ENCODE data around the gene ATXN7L1.

The ATXN7L1 gene

GRCh38 chr7:105734233-105734632 is 142.2 kb downstream of the ATXN7L1 start:
- no peak for TF ChIP-seq CTCF (conservative IDR thresholded peaks at IDR 0.05; ENCODE audit: low read depth)
- no peak overlapping the region for H3K27ac ChIP-seq
- no peak for DNase-seq (ENCODE audit: low spot score)
- CTCF ChIA-PET, result interaction anchor here (0.7 kb wide), 1 partner anchor 477 kb away, joined by 4 read pairs; no protein-coding TSS in a partner anchor
- POLR2A ChIA-PET (ENCODE audit: low non-redundant PET), result no interaction called here

- H3K27ac ChIP-seq, result no peak overlapping the region
- CTCF ChIA-PET, result interaction anchor here (0.6 kb wide), 1 partner anchor 232 kb away, joined by 3 read pairs; the partner anchor contains the start of gene CDHR3
- DNase-seq (ENCODE audit: low spot score), result no peak
- POLR2A ChIA-PET (ENCODE audit: low non-redundant PET), result no interaction called here
- no peak for TF ChIP-seq CTCF (conservative IDR thresholded peaks at IDR 0.05; ENCODE audit: low read depth)
Observed at GRCh38 chr7:105731042-105731441, 145.4 kb downstream of the ATXN7L1 start.

DNA sequence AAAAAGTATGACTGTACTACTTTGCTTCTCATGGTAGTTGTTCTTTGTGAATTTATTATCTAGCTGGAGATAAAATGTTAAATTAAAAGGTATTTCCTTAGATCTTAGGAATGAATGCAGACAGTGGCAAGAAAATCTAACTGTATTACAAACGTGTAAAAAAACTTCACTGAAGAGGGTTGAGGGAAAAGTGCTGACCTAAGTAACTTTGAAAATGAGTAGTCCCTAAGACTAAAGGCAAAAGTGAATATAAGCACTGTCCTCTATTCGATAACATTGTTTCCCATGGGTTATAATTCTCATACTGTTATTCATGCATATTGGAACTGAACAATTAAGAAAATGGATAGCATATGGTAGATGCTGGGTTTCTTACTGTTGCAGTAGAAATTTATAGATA is 148.4 kb downstream of the ATXN7L1 start:
- ChIA-PET POLR2A (ENCODE audit: low non-redundant PET) (no interaction called here), CTCF (no interaction called here)

GRCh38 chr7:105724688-105725087 is 151.7 kb downstream of the ATXN7L1 start:
- no peak for TF ChIP-seq CTCF (conservative IDR thresholded peaks at IDR 0.05; ENCODE audit: low read depth)
- POLR2A ChIA-PET (ENCODE audit: low non-redundant PET), result no interaction called here
- CTCF ChIA-PET, result no interaction called here
- H3K27ac ChIP-seq, result no peak overlapping the region
- no peak for DNase-seq (ENCODE audit: low spot score)

More for the DNA sequence above, 148.4 kb downstream of the ATXN7L1 start:
- no peak for DNase-seq (ENCODE audit: low spot score)
- no peak for TF ChIP-seq CTCF (conservative IDR thresholded peaks at IDR 0.05; ENCODE audit: low read depth)
- H3K27ac ChIP-seq, result no peak overlapping the region

DNA sequence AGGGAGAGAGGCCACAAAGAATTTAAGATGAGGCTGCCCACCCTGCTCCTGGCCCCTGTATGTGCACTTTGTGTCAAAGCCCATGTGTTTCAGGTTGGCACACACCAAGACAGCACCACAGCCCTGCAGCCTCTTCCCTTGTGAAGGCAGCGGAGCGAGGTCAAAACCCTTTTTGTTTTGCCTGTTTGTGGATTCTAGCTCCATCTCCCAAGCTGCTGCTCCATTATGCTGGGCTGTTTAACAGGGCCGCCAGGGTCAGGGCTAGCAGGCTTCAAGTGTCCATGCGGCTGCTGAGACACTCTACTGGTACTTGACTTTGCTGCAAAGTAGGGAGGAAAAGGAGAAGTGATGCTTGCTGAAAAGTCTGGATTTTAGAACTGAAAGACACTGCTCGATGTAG is 152.8 kb downstream of the ATXN7L1 start:
- no peak for DNase-seq (ENCODE audit: low spot score)
- POLR2A ChIA-PET (ENCODE audit: low non-redundant PET), result no interaction called here

DNA sequence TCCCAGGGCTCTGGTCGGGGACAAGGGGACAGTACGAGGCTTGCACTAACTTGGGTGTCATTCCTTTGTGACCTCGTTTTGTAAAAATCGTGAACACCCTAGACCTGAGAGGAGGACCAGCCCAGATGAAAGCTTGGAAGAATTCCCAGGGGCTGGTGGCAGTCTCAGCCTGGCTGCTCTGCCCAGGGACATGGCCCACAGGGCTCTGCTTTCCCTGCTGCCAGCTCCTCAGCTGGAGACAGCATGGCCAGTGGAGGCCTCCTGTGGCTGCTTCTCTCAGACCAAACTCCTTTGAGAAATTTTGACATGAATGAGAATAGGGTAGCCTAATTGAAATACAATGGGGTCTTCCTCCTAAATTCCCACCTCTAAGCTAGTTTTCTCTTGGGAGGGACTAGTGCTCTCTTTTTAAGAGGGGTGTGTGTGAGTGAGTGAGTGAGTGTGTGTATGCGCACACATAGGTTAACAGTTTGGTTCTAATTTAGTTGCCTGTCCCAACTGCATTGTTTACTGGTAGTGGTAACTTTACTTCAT is 154.8 kb downstream of the ATXN7L1 start:
- DNase-seq (ENCODE audit: low spot score), result no peak
- H3K27ac ChIP-seq, result no peak overlapping the region
- ChIA-PET CTCF (no interaction called here), POLR2A (ENCODE audit: low non-redundant PET) (no interaction called here)
- TF ChIP-seq CTCF (conservative IDR thresholded peaks at IDR 0.05; ENCODE audit: low read depth), result no peak

More for the DNA sequence above, 152.8 kb downstream of the ATXN7L1 start:
- TF ChIP-seq CTCF (conservative IDR thresholded peaks at IDR 0.05; ENCODE audit: low read depth), result no peak
- H3K27ac ChIP-seq, result no peak overlapping the region
- CTCF ChIA-PET, result interaction anchor here (0.6 kb wide), 2 partner anchors 302 to 710 kb away, joined by 3 to 5 read pairs; no protein-coding TSS in a partner anchor

Measured in RWPE1 (cell line).